Gastrocnemius medialis (tissue), 4 donors: Measurements from ENCODE around the gene FNDC3B. TPM values are rescaled to one million over a fixed set of nuclear protein-coding genes. Genes with fewer than 3 reads are reported as not detected.

Source experiments
- ATAC-seq, 2 donors: fragments of 150-250 bp; one replicate each; pipeline ENCODE4 v1.9.1; 2016
- DNase-seq, 2 donors: peaks; one replicate each; pipeline ENCODE4 v3.0.0-alpha.2; 2019
- H3K27ac ChIP-seq, 4 donors: fragments of 200-600 bp; sonication (generic); 1 replicate in 1 of 4; 2 replicates in 3 of 4; pipeline ENCODE4 v1.5.1; 2016 to 2018; ENCODE audit warnings: mild to moderate bottlenecking in 2 of 4, moderate library complexity in 1 of 4
- H3K27me3 ChIP-seq, 3 donors: fragments of 200-600 bp; sonication (generic) in 2 of 3; 1 replicate in 1 of 3; 2 replicates in 2 of 3; pipeline versions ENCODE4 v1.5.1 to v1.6.0; 2016 to 2019; ENCODE audit warnings: mild to moderate bottlenecking in 1 of 3, moderate library complexity in 1 of 3
- H3K36me3 ChIP-seq, 2 donors: fragments of 200-600 bp; sonication (generic) in 1 of 2; one replicate each; pipeline ENCODE4 v1.5.1; 2017 to 2018
- H3K4me1 ChIP-seq, 2 donors: fragments of 200-600 bp; sonication (generic) in 1 of 2; one replicate each; pipeline ENCODE4 v1.5.1; 2016 to 2017; ENCODE audit warnings: mild to moderate bottlenecking in 2 of 2
- H3K4me3 ChIP-seq, 4 donors: fragments of 200-600 bp; sonication (generic) in 3 of 4; 1 replicate in 1 of 4; 2 replicates in 3 of 4; pipeline ENCODE4 v1.5.1; 2016 to 2019; ENCODE audit warnings: mild to moderate bottlenecking in 2 of 4
- H3K9me3 ChIP-seq, 3 donors: fragments of 200-600 bp; sonication (generic) in 2 of 3; 1 replicate in 1 of 3; 2 replicates in 2 of 3; pipeline ENCODE4 v1.5.1; 2016 to 2019
- POLR2A ChIP-seq, 2 donors: fragments of 450-650 bp; IDR thresholded peaks; one replicate each; pipeline ENCODE4 v1.6.1; 2017; ENCODE audit warnings: antibody characterized with exemption in 2 of 2, mild to moderate bottlenecking in 2 of 2, moderate library complexity in 2 of 2
- in situ Hi-C, 4 donors: fragments of 200-750 bp; cut with MboI; loops; one replicate each; pipeline versions ENCODE4 v1.15.0 to v1.8.0; 2017; ENCODE audit warnings: low sequenced_read_pairs in 4 of 4
- intact Hi-C: fragments of 100-400 bp; cut with DNase I; formaldehyde crosslinking; loops from one replicate; pipeline ENCODE4 v1.15.1; 2023; ENCODE audit warnings: low total_unique reads
- total RNA-seq, 4 donors: library from RNA; depleted of rRNA; stranded (reverse); fragments of >200 nt; gene quantifications; one replicate each; pipeline versions ENCODE4 v1.1.0 to v1.2.3, GENCODE V29; 2016
- TF ChIP-seq, protein P1 (sequence below), 5 experiments: fragments of 450-650 bp in 3 of 5; fragments of 200-600 bp in 2 of 5; sonication (generic) in 2 of 5; IDR thresholded peaks in 4 of 5; conservative IDR thresholded peaks in 1 of 5; 1 replicate in 4 of 5; 2 replicates in 1 of 5; pipeline ENCODE4 v1.5.1; 2016 to 2019; ENCODE audit warnings: antibody characterized with exemption in 5 of 5, mild to moderate bottlenecking in 3 of 5, moderate library complexity in 3 of 5

The FNDC3B gene
- total RNA-seq, 4 donors from 2014 or later, result 42.5 to 110 (median 74.2) TPM

DNA sequence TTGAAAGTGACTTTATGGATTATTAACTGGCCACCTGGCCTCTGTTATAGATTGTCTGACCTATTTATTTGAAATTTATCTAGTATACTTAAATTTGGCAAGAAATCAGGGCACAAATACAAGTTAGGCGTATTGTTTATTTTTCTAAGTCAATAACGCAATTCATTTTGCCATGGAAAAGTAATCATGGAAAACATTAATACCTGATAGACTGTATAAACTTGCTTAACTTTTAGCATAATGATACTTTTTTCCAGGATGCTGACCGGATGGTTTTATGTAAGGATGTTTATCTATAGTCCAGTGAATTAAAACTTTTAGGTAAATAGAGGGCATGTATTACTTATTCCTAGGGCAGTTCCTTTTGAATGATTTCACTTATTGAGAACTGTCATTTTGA is 20.2 kb downstream of the FNDC3B start:
- intact Hi-C loops (no loop called here), in situ Hi-C loops (no loop called here)
- DNase-seq (no peak), ATAC-seq (no peak)
- H3K27me3 ChIP-seq, result no peaks in the 10 kb centered on the region
- peaks cover 55 to 70% of the 10 kb centered on the region in 2 donors for H3K4me1 ChIP-seq
- H3K36me3 ChIP-seq, result no peaks in the 10 kb centered on the region
- no peak overlapping the region for H3K27ac ChIP-seq
- TF ChIP-seq, protein P1, sequence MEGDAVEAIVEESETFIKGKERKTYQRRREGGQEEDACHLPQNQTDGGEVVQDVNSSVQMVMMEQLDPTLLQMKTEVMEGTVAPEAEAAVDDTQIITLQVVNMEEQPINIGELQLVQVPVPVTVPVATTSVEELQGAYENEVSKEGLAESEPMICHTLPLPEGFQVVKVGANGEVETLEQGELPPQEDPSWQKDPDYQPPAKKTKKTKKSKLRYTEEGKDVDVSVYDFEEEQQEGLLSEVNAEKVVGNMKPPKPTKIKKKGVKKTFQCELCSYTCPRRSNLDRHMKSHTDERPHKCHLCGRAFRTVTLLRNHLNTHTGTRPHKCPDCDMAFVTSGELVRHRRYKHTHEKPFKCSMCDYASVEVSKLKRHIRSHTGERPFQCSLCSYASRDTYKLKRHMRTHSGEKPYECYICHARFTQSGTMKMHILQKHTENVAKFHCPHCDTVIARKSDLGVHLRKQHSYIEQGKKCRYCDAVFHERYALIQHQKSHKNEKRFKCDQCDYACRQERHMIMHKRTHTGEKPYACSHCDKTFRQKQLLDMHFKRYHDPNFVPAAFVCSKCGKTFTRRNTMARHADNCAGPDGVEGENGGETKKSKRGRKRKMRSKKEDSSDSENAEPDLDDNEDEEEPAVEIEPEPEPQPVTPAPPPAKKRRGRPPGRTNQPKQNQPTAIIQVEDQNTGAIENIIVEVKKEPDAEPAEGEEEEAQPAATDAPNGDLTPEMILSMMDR (IDR thresholded peaks at IDR 0.05 in 4 of 5, conservative IDR thresholded peaks at IDR 0.05 in 1 of 5), result no peak
- no peak for TF ChIP-seq POLR2A (IDR thresholded peaks at IDR 0.05)
- H3K4me3 ChIP-seq, result no peak overlapping the region
- H3K9me3 ChIP-seq, result no peaks in the 10 kb centered on the region

DNA sequence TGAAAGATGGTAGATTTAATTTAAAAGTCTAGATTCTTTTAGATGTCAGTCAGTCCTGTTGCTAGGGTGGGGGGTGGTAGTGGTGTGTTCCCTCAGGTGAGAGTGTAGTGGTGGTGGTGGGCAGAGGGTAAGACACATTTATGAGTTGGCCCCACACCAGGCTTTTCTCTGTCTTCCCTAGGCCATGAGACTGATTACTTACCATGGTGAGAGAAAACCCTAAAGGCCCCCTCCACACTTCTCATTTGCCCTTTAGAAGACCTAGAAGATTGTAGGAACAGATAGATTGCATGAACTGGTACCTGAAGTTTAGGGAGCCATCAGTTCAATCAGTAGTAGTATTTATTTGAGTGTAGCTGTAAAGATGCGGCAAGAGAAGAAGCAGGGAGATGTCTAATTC is 20.9 kb downstream of the FNDC3B start:
- no peak for DNase-seq
- Histone ChIP-seq H3K4me3 (no peak overlapping the region), H3K4me1 (peaks cover 54 to 68% of the 10 kb centered on the region in 2 donors), H3K9me3 (no peaks in the 10 kb centered on the region), H3K36me3 (no peaks in the 10 kb centered on the region), H3K27me3 (no peaks in the 10 kb centered on the region), H3K27ac (no peak overlapping the region)
- in situ Hi-C loops (no loop called here), intact Hi-C loops (no loop called here)
- no peak for ATAC-seq
- no peak for TF ChIP-seq POLR2A (IDR thresholded peaks at IDR 0.05)
- TF ChIP-seq, protein P1 (IDR thresholded peaks at IDR 0.05 in 4 of 5, conservative IDR thresholded peaks at IDR 0.05 in 1 of 5), result no peak

DNA sequence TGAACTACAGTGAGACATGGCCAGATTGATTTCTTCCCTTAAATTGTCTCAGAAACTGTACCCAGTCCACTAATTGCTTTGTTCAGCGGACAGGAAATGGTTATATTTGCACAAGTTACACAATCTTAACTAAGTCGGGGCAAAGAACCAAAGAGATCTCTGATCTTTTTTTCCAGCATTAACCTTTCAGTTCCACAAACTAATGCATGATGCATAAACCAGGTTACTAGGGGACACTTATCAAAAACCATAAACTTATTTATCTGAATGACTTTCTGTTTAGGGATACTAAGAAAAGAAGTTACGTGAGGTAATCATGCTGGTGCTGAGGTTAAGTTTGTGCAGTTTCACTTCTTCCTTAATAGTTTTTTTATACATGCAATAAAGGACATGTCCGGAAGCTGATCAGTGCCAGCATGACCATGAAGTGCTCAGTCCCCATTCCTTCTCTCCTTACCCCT is 22.4 kb downstream of the FNDC3B start:
- ATAC-seq (no peak), DNase-seq (no peak)
- intact Hi-C loops (no loop called here), in situ Hi-C loops (no loop called here)
- Histone ChIP-seq H3K36me3 (no peaks in the 10 kb centered on the region), H3K27ac (peak overlapping the region in 3 of 4 donors; percentile 6 to 11 (median 6)), H3K4me3 (peak overlapping the region in 2 of 4 donors; percentile 9 to 16), H3K4me1 (peaks cover 56 to 66% of the 10 kb centered on the region in 2 donors), H3K27me3 (no peaks in the 10 kb centered on the region), H3K9me3 (no peaks in the 10 kb centered on the region)
- no peak for TF ChIP-seq POLR2A (IDR thresholded peaks at IDR 0.05)
- TF ChIP-seq, protein P1 (IDR thresholded peaks at IDR 0.05 in 4 of 5, conservative IDR thresholded peaks at IDR 0.05 in 1 of 5), result no peak

DNA sequence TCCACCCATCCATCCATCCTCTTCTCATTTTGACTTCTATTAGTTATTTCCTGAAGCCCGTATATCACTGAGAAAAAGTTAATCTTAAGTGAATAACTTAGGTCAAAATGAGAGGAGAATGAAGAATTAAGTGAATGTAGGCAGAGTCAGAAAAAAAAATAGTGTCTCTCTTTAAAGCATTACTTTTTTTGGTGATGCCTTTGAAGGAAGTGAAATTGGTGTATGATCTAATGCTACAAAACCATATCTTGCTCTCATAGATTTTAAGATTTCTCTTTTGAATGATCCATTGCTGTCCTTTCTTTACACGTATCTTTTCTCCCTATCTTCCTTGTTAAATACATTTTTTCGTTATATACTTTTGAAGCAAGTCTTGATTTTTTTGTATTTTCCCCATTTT is 23.4 kb downstream of the FNDC3B start:
- no peak for DNase-seq
- in situ Hi-C loops (no loop called here), intact Hi-C loops (no loop called here)
- Histone ChIP-seq H3K4me1 (peaks cover 56 to 68% of the 10 kb centered on the region in 2 donors), H3K27me3 (no peaks in the 10 kb centered on the region), H3K36me3 (no peaks in the 10 kb centered on the region), H3K4me3 (no peak overlapping the region), H3K27ac (no peak overlapping the region), H3K9me3 (no peaks in the 10 kb centered on the region)
- ATAC-seq, result no peak
- TF ChIP-seq POLR2A (IDR thresholded peaks at IDR 0.05), result no peak
- TF ChIP-seq, protein P1 (IDR thresholded peaks at IDR 0.05 in 4 of 5, conservative IDR thresholded peaks at IDR 0.05 in 1 of 5), result no peak
